GM23338 (cell line): ENCODE data around the gene SMIM13.

ENCODE experiments used
- CTCF ChIP-seq, 2 experiments: fragments of 200-600 bp in 1 of 2; sonication (generic) in 1 of 2; conservative IDR thresholded peaks; 2 replicates each; pipeline versions ENCODE4 v1.5.1 to v1.6.1; 2016 to 2017; ENCODE audit warnings: antibody characterized with exemption in 2 of 2, low read depth in 2 of 2, mild to moderate bottlenecking in 2 of 2, moderate library complexity in 1 of 2
- EZH2phosphoT487 ChIP-seq: fragments of 200-600 bp; sonication (generic); IDR thresholded peaks from one replicate; pipeline ENCODE4 v1.8.1; 2018; ENCODE audit warnings: antibody characterized with exemption; ENCODE audit not compliant: unreplicated experiment
- JUNB ChIP-seq: IDR thresholded peaks from one replicate; pipeline ENCODE4 v1.6.1; 2016; ENCODE audit warnings: antibody characterized with exemption; ENCODE audit not compliant: unreplicated experiment

- TF ChIP-seq CTCF (conservative IDR thresholded peaks at IDR 0.05; ENCODE audit: low read depth in 2 of 2) (no peak), EZH2phosphoT487 (no peak), JUNB (no peak)
These were observed 17.5 kb downstream of the SMIM13 start, which contains the start of gene ERVFRD-1 for GRCh38 chr6:11110921-11111768.
